GM12878 (cell line): Measurements from ENCODE around the gene STXBP1. TPM values are rescaled to one million over a fixed set of nuclear protein-coding genes. Genes with fewer than 3 reads are reported as not detected.

Experiments
- ATAC-seq: fragments of 200-7000 bp; cut with Tn5 transposase; 3 replicates; pipeline ENCODE4 v1.9.1; 2020; ENCODE audit warnings: mild to moderate bottlenecking, moderate library complexity
- BruUV-seq: library from RNA; stranded (reverse); fragments of 400-500 nt; replicated peaks from 2 replicates; lab custom pipeline; 2021; lab: Mats Ljungman, UMichigan
- CTCF ChIA-PET: fragments of 300-600 bp; sonication (Branson Sonifier 250); formaldehyde crosslinking; extraction: SDS; loops from one replicate; lab custom pipeline; 2021; ENCODE audit warnings: inconsistent platforms; lab: Yijun Ruan, JAX
- POLR2A ChIA-PET: fragments of 350-600 bp; formaldehyde crosslinking; extraction: SDS; loops from one replicate; lab custom pipeline; 2021; ENCODE audit warnings: inconsistent platforms; lab: Charles Lee
- RAD21 ChIA-PET: fragments of 300-600 bp; sonication (Branson Sonifier 250); formaldehyde crosslinking; loops from one replicate; lab custom pipeline; 2023; ENCODE audit warnings: antibody characterized with exemption; ENCODE audit not compliant: unreplicated experiment; lab: Charles Lee
- SMC1A ChIA-PET: fragments of 300-600 bp; sonication (Branson Sonifier 250); formaldehyde crosslinking; loops from one replicate; lab custom pipeline; 2023; ENCODE audit not compliant: unreplicated experiment, uncharacterized antibody; lab: Charles Lee
- DNase-seq: peaks from one replicate; pipeline ENCODE4 v3.0.0-alpha.2; 2011; ENCODE audit warnings: low read depth, low spot score
- FAIRE-seq: peaks from 3 replicates; lab custom pipeline; 2011; peaks lifted over from hg19 to GRCh38; lab: Jason Lieb, UNC
- H2AFZ ChIP-seq: 2 replicates; pipeline ENCODE4 v1.6.0; 2011; ENCODE audit warnings: low read depth, low read length, control low read depth; ENCODE audit not compliant: control insufficient read depth
- H3K27ac ChIP-seq: 2 replicates; pipeline ENCODE4 v1.5.1; 2011; ENCODE audit warnings: control low read depth; ENCODE audit not compliant: control insufficient read depth, insufficient read depth
- H3K27me3 ChIP-seq, 2 experiments: replicated peaks in 1 of 2; 2 replicates each; pipeline versions ENCODE4 v1.6.0 to v1.6.1; 2011; ENCODE audit warnings: low read length in 1 of 2; ENCODE audit not compliant: control insufficient read depth in 2 of 2, insufficient read depth in 2 of 2
- H3K36me3 ChIP-seq, 2 experiments: 2 replicates each; pipeline ENCODE4 v1.5.1; 2011; ENCODE audit warnings: low read length in 1 of 2; ENCODE audit not compliant: control insufficient read depth in 2 of 2, insufficient read depth in 2 of 2
- H3K4me1 ChIP-seq: 2 replicates; pipeline ENCODE4 v1.6.1; 2011; ENCODE audit warnings: mild to moderate bottlenecking, low read length, moderate library complexity, mixed read lengths; ENCODE audit not compliant: control insufficient read depth, insufficient read depth
- H3K4me2 ChIP-seq: 2 replicates; pipeline ENCODE4 v1.6.0; 2011; ENCODE audit warnings: control low read depth; ENCODE audit not compliant: control insufficient read depth, insufficient read depth
- H3K4me3 ChIP-seq: fragments of 200-600 bp; sonication (generic); 2 replicates; pipeline ENCODE4 v1.5.1; 2016
- H3K79me2 ChIP-seq: 2 replicates; pipeline ENCODE4 v1.6.0; 2011; ENCODE audit warnings: low read length; ENCODE audit not compliant: control insufficient read depth, insufficient read depth
- H3K9ac ChIP-seq: 2 replicates; pipeline ENCODE4 v1.8.0; 2011; ENCODE audit warnings: low read length, control low read depth, mixed read lengths; ENCODE audit not compliant: control insufficient read depth, insufficient read depth
- H3K9me3 ChIP-seq: replicated peaks from 3 replicates; pipeline ENCODE4 v1.5.1; 2011; ENCODE audit warnings: mild to moderate bottlenecking, low read length; ENCODE audit not compliant: control insufficient read depth, insufficient read depth
- H4K20me1 ChIP-seq: 2 replicates; pipeline ENCODE4 v1.6.0; 2011; ENCODE audit not compliant: control insufficient read depth, insufficient read depth
- CREM ChIP-seq: IDR thresholded peaks from 2 replicates; pipeline ENCODE4 v1.6.1; 2014; ENCODE audit warnings: antibody characterized with exemption, low read depth
- DPF2 ChIP-seq: fragments of 450-650 bp; IDR thresholded peaks from 2 replicates; pipeline ENCODE4 v1.6.1; 2017; ENCODE audit warnings: mild to moderate bottlenecking
- EGR1 ChIP-seq, 2 experiments: IDR thresholded peaks; 1 replicate in 1 of 2; 2 replicates in 1 of 2; pipeline ENCODE4 v1.6.1; 2011 to 2012; ENCODE audit warnings: low read depth in 2 of 2, low read length in 2 of 2, borderline replicate concordance in 1 of 2, mild to moderate bottlenecking in 1 of 2, moderate library complexity in 1 of 2
- RB1 ChIP-seq: fragments of 450-650 bp; formaldehyde crosslinking; IDR thresholded peaks from 2 replicates; pipeline ENCODE4 v1.6.1; 2017; ENCODE audit warnings: mild to moderate bottlenecking, borderline replicate concordance
- SPI1 ChIP-seq: IDR thresholded peaks from 2 replicates; pipeline ENCODE4 v1.6.1; 2011; ENCODE audit warnings: low read depth, mild to moderate bottlenecking, low read length, moderate library complexity, borderline replicate concordance; ENCODE audit not compliant: insufficient read depth
- TCF12 ChIP-seq: IDR thresholded peaks from 2 replicates; pipeline ENCODE4 v1.6.1; 2011; ENCODE audit warnings: low read depth, mild to moderate bottlenecking, low read length
- WGBS: methylation state at CpG from one replicate; pipeline ENCODE4 v1.1.6; 2016; ENCODE audit warnings: low lambda C conversion rate; ENCODE audit not compliant: insufficient replicate concordance, insufficient coverage; ENCODE audit errors: missing lambda C conversion rate; 5-methylcytosine and 5-hydroxymethylcytosine counted together
- in situ Hi-C: fragments of 300-500 bp; cut with MboI; formaldehyde crosslinking; loops from 9 replicates; pipeline ENCODE4 v1.14.3; 2018; ENCODE audit warnings: mixed read lengths
- intact Hi-C: fragments of 100-400 bp; cut with micrococcal nuclease; formaldehyde crosslinking; loops from one replicate; pipeline ENCODE4 v1.14.2; 2022; ENCODE audit not compliant: unreplicated experiment
- polyA plus RNA-seq, 11 experiments: library from polyadenylated mRNA; depleted of rRNA in 4 of 11; unstranded in 6 of 11; stranded (reverse) in 5 of 11; fragments of >200 nt; fragmentation: Nextera tagmentation in 4 of 11; fragmentation: Illumina TruSeq in 1 of 11; extraction: Ambion mirVana in 4 of 11; extraction: Trizol in 1 of 11; gene quantifications; 1 replicate in 1 of 11; 2 replicates in 10 of 11; pipeline versions ENCODE4 v1.2.1 to v1.2.3, GENCODE V29; 2011 to 2016; ENCODE audit warnings: inconsistent platforms in 2 of 11, missing spikeins in 2 of 11, low read depth in 1 of 11
- total RNA-seq, 4 experiments: library from RNA; depleted of rRNA in 3 of 4; stranded (reverse); fragments of >200 nt in 3 of 4; fragmentation: Illumina TruSeq in 1 of 4; extraction: Trizol in 1 of 4; gene quantifications; 2 replicates each; pipeline versions ENCODE4 v1.2.1 to v1.2.3, GENCODE V29; 2013 to 2021

The STXBP1 gene
- total and polyA plus RNA-seq, 10 of the 15 experiments (the other 5 are each of a cell fraction or from before 2014, with no cell fraction given), result 0.08 to 0.85 (median 0.31) TPM; not detected in 3

DNA sequence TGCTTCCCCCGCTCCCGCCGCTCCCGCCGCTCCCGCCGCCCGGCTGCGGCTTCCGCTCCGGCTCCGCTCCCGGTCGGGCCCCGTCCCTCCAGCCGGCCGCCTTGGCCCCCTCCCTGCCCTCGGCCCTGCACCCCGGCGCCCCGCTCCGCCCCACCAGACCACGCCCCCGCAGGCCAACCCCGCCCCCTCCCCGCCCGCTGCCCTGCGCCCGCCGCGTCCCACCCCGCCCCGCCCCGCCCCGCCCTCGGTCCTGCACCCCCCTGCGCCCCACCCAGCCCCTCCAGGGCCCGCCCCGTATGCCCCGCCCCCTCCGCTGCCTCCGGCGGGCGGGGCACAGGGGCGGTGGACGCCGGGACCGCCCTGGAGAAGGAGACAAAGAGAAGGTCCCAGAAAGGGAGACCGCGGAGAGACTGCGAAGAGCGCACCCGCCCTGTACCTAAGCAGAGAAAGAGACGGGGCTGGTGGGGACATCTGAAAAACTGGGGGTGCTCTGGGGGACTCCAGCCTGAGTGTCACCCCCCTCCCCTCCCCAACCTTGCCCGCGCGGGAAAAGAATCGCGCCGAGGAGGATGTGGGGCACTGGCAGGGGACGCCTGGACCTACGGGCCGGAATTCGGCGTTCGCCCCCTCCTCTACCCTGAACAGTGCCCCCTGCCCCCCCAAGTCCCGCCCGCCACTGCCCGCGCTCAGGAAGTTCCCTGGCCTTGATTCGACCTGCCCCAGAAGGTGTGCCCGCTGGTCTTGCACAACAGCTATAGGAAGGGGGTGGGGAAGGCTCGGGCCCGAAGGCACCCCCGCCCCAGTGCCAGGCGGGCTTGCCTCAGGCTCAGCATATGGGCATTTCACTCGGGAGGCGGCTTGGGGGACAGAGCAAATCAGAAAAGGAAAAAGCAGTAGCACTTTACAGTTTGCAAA is 42.8 kb upstream of the STXBP1 start:
- Histone ChIP-seq H3K27me3 (peaks cover 0 to 5% of the 10 kb centered on the region in 2 experiments; a peak in 2 of 4 replicates), H3K9me3 (no peaks in the 10 kb centered on the region), H3K9ac (peak overlapping the region; percentile 52), H4K20me1 (no peaks in the 10 kb centered on the region), H3K4me3 (peak overlapping the region; percentile 70), H3K27ac (no peak overlapping the region), H3K79me2 (no peaks in the 10 kb centered on the region), H3K36me3 (no peaks in the 10 kb centered on the region), H2AFZ (peak overlapping the region; percentile 89), H3K4me2 (peak overlapping the region; percentile 90), H3K4me1 (peaks cover 12% of the 10 kb centered on the region)
- FAIRE-seq, result no peak
- SMC1A ChIA-PET, result no interaction called here
- CTCF ChIA-PET, result no interaction called here
- ATAC-seq, result peak; percentile 92
- RAD21 ChIA-PET, result no interaction called here
- 2% methylated on average over 16 of the region's 78 CpGs for WGBS
- no peak for DNase-seq
- BruUV-seq, result no TSS peak
- TF ChIP-seq EGR1 (IDR thresholded peaks at IDR 0.05; ENCODE audit: borderline replicate concordance in 1 of 2, low read depth in 2 of 2, low read length in 2 of 2) (peak in 1 of 2 experiments; percentile 33; a peak in 1 of 3 replicates), CREM (no peak), DPF2 (0 out of 2 replicates have a peak, but pooled peaks have one; percentile 7), RB1 (0 out of 2 replicates have a peak, but pooled peaks have one; percentile 24), SPI1 (no peak), TCF12 (0 out of 2 replicates have a peak, but pooled peaks have one; percentile 11)
- in situ Hi-C loops (no loop called here), intact Hi-C loops (no loop called here)
- POLR2A ChIA-PET, result no interaction called here
